ENCODE measurements around the gene HDHD2.

Gene HDHD2

DNA sequence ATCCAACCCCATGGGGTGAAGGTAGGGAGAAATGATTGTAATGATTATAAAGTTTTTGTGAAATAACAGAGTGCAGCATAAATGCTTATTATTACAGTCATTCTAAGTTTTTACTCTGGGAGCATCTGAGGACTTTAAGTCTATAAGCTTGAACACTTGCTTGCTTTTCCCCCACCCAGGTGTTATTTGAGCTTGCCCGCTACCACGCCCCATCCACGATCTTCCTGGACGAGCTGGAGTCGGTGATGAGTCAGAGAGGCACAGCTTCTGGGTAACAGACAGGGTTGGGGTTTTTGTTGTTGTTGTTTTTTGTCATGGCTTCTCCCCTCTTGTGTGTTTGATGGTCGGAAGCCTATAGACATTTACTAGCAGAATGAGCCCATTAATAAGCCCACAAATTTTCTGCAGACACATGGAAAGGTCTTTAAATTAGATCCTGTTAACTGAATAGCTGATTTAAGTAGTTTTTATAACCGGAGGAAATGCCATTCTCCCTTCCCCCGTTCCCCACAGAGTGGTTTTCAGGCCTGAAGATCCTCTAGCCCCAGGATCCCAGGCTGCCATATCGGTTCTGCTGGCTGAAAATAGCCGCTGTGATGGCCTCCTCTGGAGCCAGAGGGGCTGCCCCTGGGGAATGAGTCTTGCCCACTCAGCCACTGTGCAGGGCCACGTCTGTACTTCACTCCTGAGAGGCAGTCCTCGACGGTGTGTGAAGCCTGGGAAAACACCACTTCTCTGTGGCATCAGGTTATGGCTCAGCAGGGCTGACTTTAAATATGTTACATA is 75.0 kb downstream of the HDHD2 start:
- no peak for DNase-seq (ENCODE audit: extremely low read depth in 1 of 2, low read depth in 1 of 2)

GRCh38 chr18:47067648-47068047 is 82.7 kb downstream of the HDHD2 start:
- DNase-seq (ENCODE audit: extremely low read depth in 1 of 2, low read depth in 1 of 2), result no peak

DNA sequence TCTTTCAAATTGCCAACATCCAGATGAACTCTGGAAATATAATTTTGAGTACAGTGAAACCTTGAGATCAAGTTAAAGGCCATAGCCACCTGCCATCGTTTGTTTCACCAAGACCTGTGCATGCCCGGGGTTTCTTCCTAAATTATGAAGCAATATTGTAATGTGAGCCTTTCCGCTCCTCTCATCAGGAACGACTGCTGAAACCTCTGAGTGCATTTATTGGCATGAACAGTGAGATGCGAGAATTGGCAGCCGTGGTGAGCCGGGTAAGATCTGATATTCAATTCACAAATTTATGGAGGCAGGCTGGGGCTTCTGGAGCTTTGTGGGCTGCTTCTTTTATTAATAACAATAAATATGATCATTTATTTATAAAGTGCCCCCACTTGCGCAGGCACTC is 87.2 kb downstream of the HDHD2 start:
- DNase-seq (ENCODE audit: extremely low read depth in 1 of 2, low read depth in 1 of 2), result no peak

DNA sequence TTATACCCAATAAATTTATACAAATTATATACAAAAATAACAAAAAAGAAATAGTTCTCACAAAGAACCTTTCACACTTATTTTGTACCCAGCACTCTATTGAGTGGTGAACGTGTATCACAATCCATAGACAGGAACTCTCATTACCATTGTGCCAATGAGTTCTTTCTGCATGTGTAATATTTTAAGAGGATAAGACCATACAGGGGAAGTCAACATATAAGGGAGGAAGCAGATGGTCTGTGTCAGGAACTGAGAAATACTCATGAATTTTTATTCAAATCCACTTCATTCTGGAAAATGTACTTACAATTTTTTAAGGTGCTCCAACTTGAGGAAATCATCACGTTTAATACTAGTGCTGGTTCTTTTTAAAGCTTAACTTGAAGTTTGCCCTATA is 87.8 kb downstream of the HDHD2 start:
- no peak for DNase-seq (ENCODE audit: extremely low read depth in 1 of 2, low read depth in 1 of 2)

Data from stimulated activated CD8-positive, alpha-beta memory T cell treated with anti-CD3 and anti-CD28 coated beads, Interleukin-7, amount 100 ng/mL, for 48 hours (primary cell).